Measurements from ENCODE around the gene GATAD2B.
A peak's percentile ranks its signal among the peaks of the same experiment; 100 is the strongest.
"Not testable (repeated sequence)": the region's sequence is repeated elsewhere in the genome, so short reads cannot be mapped to it uniquely, and the experiment has no call there.

GATAD2B gene

GRCh38 chr1:153921080-153921802 lies 1.5 kb downstream of the GATAD2B start:
- H3K9ac ChIP-seq (ENCODE audit: low read length in 5 of 5) = peak overlapping the region in 4 of 5 donors; percentile 56 to 84 (median 72)
- no peaks in the 10 kb centered on the region for H3K27me3 ChIP-seq (ENCODE audit: control insufficient read depth in 5 of 5, insufficient read depth in 4 of 5, low read length in 5 of 5)
- H3K4me3 ChIP-seq (ENCODE audit: low read depth in 1 of 5, low read length in 5 of 5) = peak overlapping the region; percentile 69 to 93 (median 85)
- H3K4me1 ChIP-seq (ENCODE audit: control insufficient read depth in 5 of 5, insufficient read depth in 5 of 5, low read length in 5 of 5) = peaks cover 4 to 39% (median 37%) of the 10 kb centered on the region in 5 donors
- peaks cover 0 to 8% (median 0%) of the 10 kb centered on the region in 5 donors for H3K36me3 ChIP-seq (ENCODE audit: control insufficient read depth in 5 of 5, insufficient read depth in 5 of 5, low read length in 5 of 5)
- H3K9me3 ChIP-seq (ENCODE audit: control insufficient read depth in 5 of 5, low read length in 5 of 5) = no peaks in the 10 kb centered on the region
- peak overlapping the region; percentile 76 for H3K27ac ChIP-seq (ENCODE audit: low read depth, low read length)

GRCh38 chr1:153919876-153920852 lies 2.6 kb downstream of the GATAD2B start:
- Histone ChIP-seq H3K4me1 (ENCODE audit: control insufficient read depth in 5 of 5, insufficient read depth in 5 of 5, low read length in 5 of 5) (peaks cover 4 to 39% (median 37%) of the 10 kb centered on the region in 5 donors), H3K9me3 (ENCODE audit: control insufficient read depth in 5 of 5, low read length in 5 of 5) (no peaks in the 10 kb centered on the region), H3K27ac (ENCODE audit: low read depth, low read length) (peak overlapping the region; percentile 18), H3K4me3 (ENCODE audit: low read depth in 1 of 5, low read length in 5 of 5) (peak overlapping the region in 1 of 5 donors; percentile 4), H3K36me3 (ENCODE audit: control insufficient read depth in 5 of 5, insufficient read depth in 5 of 5, low read length in 5 of 5) (peaks cover 0 to 8% (median 0%) of the 10 kb centered on the region in 5 donors), H3K9ac (ENCODE audit: low read length in 5 of 5) (peak overlapping the region; percentile 2 to 84 (median 36)), H3K27me3 (ENCODE audit: control insufficient read depth in 5 of 5, insufficient read depth in 4 of 5, low read length in 5 of 5) (no peaks in the 10 kb centered on the region)

GRCh38 chr1:153916297-153916696 lies 6.5 kb downstream of the GATAD2B start:
- Histone ChIP-seq H3K4me3 (ENCODE audit: low read depth in 1 of 5, low read length in 5 of 5) (no peak overlapping the region), H3K27ac (ENCODE audit: low read depth, low read length) (no peak overlapping the region), H3K9me3 (ENCODE audit: control insufficient read depth in 5 of 5, low read length in 5 of 5) (no peaks in the 10 kb centered on the region), H3K36me3 (ENCODE audit: control insufficient read depth in 5 of 5, insufficient read depth in 5 of 5, low read length in 5 of 5) (peaks cover 0 to 14% (median 0%) of the 10 kb centered on the region in 5 donors), H3K27me3 (ENCODE audit: control insufficient read depth in 5 of 5, insufficient read depth in 4 of 5, low read length in 5 of 5) (no peaks in the 10 kb centered on the region), H3K4me1 (ENCODE audit: control insufficient read depth in 5 of 5, insufficient read depth in 5 of 5, low read length in 5 of 5) (peaks cover 0 to 21% (median 20%) of the 10 kb centered on the region in 5 donors), H3K9ac (ENCODE audit: low read length in 5 of 5) (no peak overlapping the region)

- Histone ChIP-seq H3K4me3 (ENCODE audit: low read depth in 1 of 5, low read length in 5 of 5) (no peak overlapping the region), H3K27ac (ENCODE audit: low read depth, low read length) (no peak overlapping the region), H3K27me3 (ENCODE audit: control insufficient read depth in 5 of 5, insufficient read depth in 4 of 5, low read length in 5 of 5) (no peaks in the 10 kb centered on the region), H3K9ac (ENCODE audit: low read length in 5 of 5) (no peak overlapping the region), H3K9me3 (ENCODE audit: control insufficient read depth in 5 of 5, low read length in 5 of 5) (no peaks in the 10 kb centered on the region), H3K36me3 (ENCODE audit: control insufficient read depth in 5 of 5, insufficient read depth in 5 of 5, low read length in 5 of 5) (peaks cover 0 to 9% (median 3%) of the 10 kb centered on the region in 5 donors), H3K4me1 (ENCODE audit: control insufficient read depth in 5 of 5, insufficient read depth in 5 of 5, low read length in 5 of 5) (no peaks in the 10 kb centered on the region)
Measured at GRCh38 chr1:153912349-153912748, 10.4 kb downstream of the GATAD2B start.

GRCh38 chr1:153910560-153910959 lies 12.2 kb downstream of the GATAD2B start:
- H3K36me3 ChIP-seq (ENCODE audit: control insufficient read depth in 5 of 5, insufficient read depth in 5 of 5, low read length in 5 of 5); H3K27ac ChIP-seq (ENCODE audit: low read depth, low read length); H3K9ac ChIP-seq (ENCODE audit: low read length in 5 of 5); H3K4me3 ChIP-seq (ENCODE audit: low read depth in 1 of 5, low read length in 5 of 5); H3K9me3 ChIP-seq (ENCODE audit: control insufficient read depth in 5 of 5, low read length in 5 of 5); H3K27me3 ChIP-seq (ENCODE audit: control insufficient read depth in 5 of 5, insufficient read depth in 4 of 5, low read length in 5 of 5); H3K4me1 ChIP-seq (ENCODE audit: control insufficient read depth in 5 of 5, insufficient read depth in 5 of 5, low read length in 5 of 5): not testable (repeated sequence)

- Histone ChIP-seq H3K9ac (ENCODE audit: low read length in 5 of 5) (no peak overlapping the region), H3K4me1 (ENCODE audit: control insufficient read depth in 5 of 5, insufficient read depth in 5 of 5, low read length in 5 of 5) (peaks cover 0 to 5% (median 0%) of the 10 kb centered on the region in 5 donors), H3K36me3 (ENCODE audit: control insufficient read depth in 5 of 5, insufficient read depth in 5 of 5, low read length in 5 of 5) (peaks cover 0 to 7% (median 0%) of the 10 kb centered on the region in 5 donors), H3K4me3 (ENCODE audit: low read depth in 1 of 5, low read length in 5 of 5) (no peak overlapping the region), H3K9me3 (ENCODE audit: control insufficient read depth in 5 of 5, low read length in 5 of 5) (no peaks in the 10 kb centered on the region), H3K27me3 (ENCODE audit: control insufficient read depth in 5 of 5, insufficient read depth in 4 of 5, low read length in 5 of 5) (no peaks in the 10 kb centered on the region), H3K27ac (ENCODE audit: low read depth, low read length) (no peak overlapping the region)
Measured at GRCh38 chr1:153908071-153908470, 14.7 kb downstream of the GATAD2B start.

GRCh38 chr1:153907134-153907533 lies 15.6 kb downstream of the GATAD2B start:
- Histone ChIP-seq H3K9me3 (ENCODE audit: control insufficient read depth in 5 of 5, low read length in 5 of 5) (no peaks in the 10 kb centered on the region), H3K4me3 (ENCODE audit: low read depth in 1 of 5, low read length in 5 of 5) (no peak overlapping the region), H3K4me1 (ENCODE audit: control insufficient read depth in 5 of 5, insufficient read depth in 5 of 5, low read length in 5 of 5) (peaks cover 0 to 5% (median 0%) of the 10 kb centered on the region in 5 donors), H3K9ac (ENCODE audit: low read length in 5 of 5) (no peak overlapping the region), H3K27ac (ENCODE audit: low read depth, low read length) (no peak overlapping the region), H3K36me3 (ENCODE audit: control insufficient read depth in 5 of 5, insufficient read depth in 5 of 5, low read length in 5 of 5) (peaks cover 0 to 7% (median 4%) of the 10 kb centered on the region in 5 donors), H3K27me3 (ENCODE audit: control insufficient read depth in 5 of 5, insufficient read depth in 4 of 5, low read length in 5 of 5) (no peaks in the 10 kb centered on the region)

GRCh38 chr1:153906396-153906795 lies 16.4 kb downstream of the GATAD2B start:
- Histone ChIP-seq H3K4me3 (ENCODE audit: low read depth in 1 of 5, low read length in 5 of 5) (no peak overlapping the region), H3K9ac (ENCODE audit: low read length in 5 of 5) (no peak overlapping the region), H3K4me1 (ENCODE audit: control insufficient read depth in 5 of 5, insufficient read depth in 5 of 5, low read length in 5 of 5) (peaks cover 0 to 5% (median 0%) of the 10 kb centered on the region in 5 donors), H3K27ac (ENCODE audit: low read depth, low read length) (no peak overlapping the region), H3K9me3 (ENCODE audit: control insufficient read depth in 5 of 5, low read length in 5 of 5) (no peaks in the 10 kb centered on the region), H3K36me3 (ENCODE audit: control insufficient read depth in 5 of 5, insufficient read depth in 5 of 5, low read length in 5 of 5) (peaks cover 0 to 7% (median 4%) of the 10 kb centered on the region in 5 donors), H3K27me3 (ENCODE audit: control insufficient read depth in 5 of 5, insufficient read depth in 4 of 5, low read length in 5 of 5) (no peaks in the 10 kb centered on the region)

- not testable (repeated sequence) for H3K36me3 ChIP-seq (ENCODE audit: control insufficient read depth in 5 of 5, insufficient read depth in 5 of 5, low read length in 5 of 5); H3K27ac ChIP-seq (ENCODE audit: low read depth, low read length); H3K27me3 ChIP-seq (ENCODE audit: control insufficient read depth in 5 of 5, insufficient read depth in 4 of 5, low read length in 5 of 5); H3K9me3 ChIP-seq (ENCODE audit: control insufficient read depth in 5 of 5, low read length in 5 of 5); H3K4me3 ChIP-seq (ENCODE audit: low read depth in 1 of 5, low read length in 5 of 5); H3K9ac ChIP-seq (ENCODE audit: low read length in 5 of 5); H3K4me1 ChIP-seq (ENCODE audit: control insufficient read depth in 5 of 5, insufficient read depth in 5 of 5, low read length in 5 of 5)
Measured at GRCh38 chr1:153905908-153906307, 16.9 kb downstream of the GATAD2B start.
